WERI-Rb-1 (cell line): ENCODE measurements around the gene COX7B2.

ENCODE experiments used
- DNase-seq: peaks from one replicate; pipeline ENCODE4 v3.0.0-alpha.2; 2020
- H3K27ac ChIP-seq: fragments of 250-450 bp; sonication (Bioruptor Pico); 2 replicates; pipeline ENCODE4 v1.5.1; 2020; ENCODE audit warnings: mild to moderate bottlenecking, moderate library complexity
- H3K27me3 ChIP-seq: fragments of 250-450 bp; sonication (Bioruptor Pico); 2 replicates; pipeline ENCODE4 v1.5.1; 2021; ENCODE audit warnings: mild to moderate bottlenecking, low read depth, moderate library complexity; ENCODE audit not compliant: insufficient read depth, severe bottlenecking
- H3K36me3 ChIP-seq: fragments of 250-450 bp; sonication (Bioruptor Pico); 2 replicates; pipeline ENCODE4 v1.5.1; 2020; ENCODE audit warnings: mild to moderate bottlenecking, moderate library complexity
- H3K4me3 ChIP-seq: 2 replicates; pipeline ENCODE4 v1.5.1; 2011; ENCODE audit warnings: low read depth, mild to moderate bottlenecking, control low read depth, low read length
- H3K9me3 ChIP-seq: fragments of 250-450 bp; sonication (Bioruptor Pico); 2 replicates; pipeline ENCODE4 v1.5.1; 2021; ENCODE audit warnings: mild to moderate bottlenecking, moderate library complexity; ENCODE audit not compliant: severe bottlenecking
- TF ChIP-seq, protein P1 (sequence below): IDR thresholded peaks from 2 replicates; pipeline ENCODE4 v1.5.1; 2011; ENCODE audit warnings: low read depth, mild to moderate bottlenecking, control low read depth, inconsistent platforms, low read length

The COX7B2 gene

DNA sequence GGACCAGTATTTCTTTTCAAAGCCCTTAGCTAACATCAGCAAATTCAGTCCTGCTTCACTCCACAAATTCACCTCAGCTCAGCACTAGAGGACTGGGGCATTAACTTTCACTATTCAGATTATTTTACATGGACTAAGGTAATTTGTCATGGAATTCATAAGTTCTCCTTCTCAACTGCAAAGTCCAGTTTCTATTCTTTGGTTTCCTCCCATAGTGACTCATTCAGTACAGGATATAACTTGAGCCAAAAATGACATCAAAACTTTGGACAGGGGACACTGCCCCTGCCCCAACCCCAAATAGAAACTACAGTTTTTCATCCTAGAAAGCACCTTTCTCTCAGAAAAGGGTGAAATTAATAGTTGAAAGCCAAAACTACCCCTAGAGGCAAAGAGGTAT is 52.7 kb downstream of the COX7B2 start:
- Histone ChIP-seq H3K27me3 (no peaks in the 10 kb centered on the region), H3K27ac (no peak overlapping the region), H3K4me3 (no peak overlapping the region), H3K9me3 (no peaks in the 10 kb centered on the region), H3K36me3 (no peaks in the 10 kb centered on the region)
- no peak for DNase-seq
- TF ChIP-seq, protein P1, sequence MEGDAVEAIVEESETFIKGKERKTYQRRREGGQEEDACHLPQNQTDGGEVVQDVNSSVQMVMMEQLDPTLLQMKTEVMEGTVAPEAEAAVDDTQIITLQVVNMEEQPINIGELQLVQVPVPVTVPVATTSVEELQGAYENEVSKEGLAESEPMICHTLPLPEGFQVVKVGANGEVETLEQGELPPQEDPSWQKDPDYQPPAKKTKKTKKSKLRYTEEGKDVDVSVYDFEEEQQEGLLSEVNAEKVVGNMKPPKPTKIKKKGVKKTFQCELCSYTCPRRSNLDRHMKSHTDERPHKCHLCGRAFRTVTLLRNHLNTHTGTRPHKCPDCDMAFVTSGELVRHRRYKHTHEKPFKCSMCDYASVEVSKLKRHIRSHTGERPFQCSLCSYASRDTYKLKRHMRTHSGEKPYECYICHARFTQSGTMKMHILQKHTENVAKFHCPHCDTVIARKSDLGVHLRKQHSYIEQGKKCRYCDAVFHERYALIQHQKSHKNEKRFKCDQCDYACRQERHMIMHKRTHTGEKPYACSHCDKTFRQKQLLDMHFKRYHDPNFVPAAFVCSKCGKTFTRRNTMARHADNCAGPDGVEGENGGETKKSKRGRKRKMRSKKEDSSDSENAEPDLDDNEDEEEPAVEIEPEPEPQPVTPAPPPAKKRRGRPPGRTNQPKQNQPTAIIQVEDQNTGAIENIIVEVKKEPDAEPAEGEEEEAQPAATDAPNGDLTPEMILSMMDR, result no peak

DNA sequence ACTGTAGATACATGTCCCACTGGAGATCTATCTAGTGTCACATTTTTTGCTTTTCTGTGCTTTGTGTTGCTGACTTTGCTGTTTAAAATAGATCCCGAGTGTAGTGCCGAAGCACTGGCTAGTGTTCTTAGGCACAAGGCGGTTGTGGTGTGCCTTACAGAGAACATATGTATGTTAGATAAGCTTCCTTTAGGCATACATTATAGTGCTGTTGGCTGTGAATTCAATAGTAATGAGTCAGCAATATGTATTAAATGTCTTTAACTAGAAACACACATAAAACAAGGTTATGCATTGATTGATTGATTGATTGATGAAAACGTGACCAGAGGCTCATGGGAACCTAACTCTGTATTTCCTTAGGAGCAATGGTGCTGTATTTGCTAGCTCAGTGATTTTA is 56.2 kb downstream of the COX7B2 start:
- Histone ChIP-seq H3K27ac (no peak overlapping the region), H3K4me3 (no peak overlapping the region), H3K9me3 (no peaks in the 10 kb centered on the region), H3K36me3 (no peaks in the 10 kb centered on the region), H3K27me3 (no peaks in the 10 kb centered on the region)
- TF ChIP-seq, protein P1, result no peak
- DNase-seq, result no peak

DNA sequence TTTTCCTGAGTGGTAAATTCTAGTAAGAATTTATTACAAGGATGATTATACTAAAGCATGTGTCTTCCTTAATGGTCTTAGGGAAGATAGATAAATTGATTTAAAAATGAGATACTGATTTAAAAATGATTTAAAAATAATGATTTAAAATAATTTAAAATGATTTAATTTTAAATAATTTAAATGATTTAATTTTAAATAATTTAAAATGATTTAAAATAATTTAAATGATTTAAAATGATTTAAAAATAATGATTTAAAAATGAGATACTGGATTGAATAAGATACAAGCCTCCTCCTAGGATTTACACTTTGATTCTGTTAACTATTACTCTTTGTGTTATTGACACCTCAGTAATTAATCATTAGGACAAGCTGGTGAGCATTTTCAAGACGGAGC is 59.0 kb downstream of the COX7B2 start:
- H3K4me3 ChIP-seq, result no peak overlapping the region
- no peaks in the 10 kb centered on the region for H3K36me3 ChIP-seq
- TF ChIP-seq, protein P1, result no peak
- H3K27ac ChIP-seq, result no peak overlapping the region
- DNase-seq, result no peak
- H3K9me3 ChIP-seq, result no peaks in the 10 kb centered on the region
- no peaks in the 10 kb centered on the region for H3K27me3 ChIP-seq

DNA sequence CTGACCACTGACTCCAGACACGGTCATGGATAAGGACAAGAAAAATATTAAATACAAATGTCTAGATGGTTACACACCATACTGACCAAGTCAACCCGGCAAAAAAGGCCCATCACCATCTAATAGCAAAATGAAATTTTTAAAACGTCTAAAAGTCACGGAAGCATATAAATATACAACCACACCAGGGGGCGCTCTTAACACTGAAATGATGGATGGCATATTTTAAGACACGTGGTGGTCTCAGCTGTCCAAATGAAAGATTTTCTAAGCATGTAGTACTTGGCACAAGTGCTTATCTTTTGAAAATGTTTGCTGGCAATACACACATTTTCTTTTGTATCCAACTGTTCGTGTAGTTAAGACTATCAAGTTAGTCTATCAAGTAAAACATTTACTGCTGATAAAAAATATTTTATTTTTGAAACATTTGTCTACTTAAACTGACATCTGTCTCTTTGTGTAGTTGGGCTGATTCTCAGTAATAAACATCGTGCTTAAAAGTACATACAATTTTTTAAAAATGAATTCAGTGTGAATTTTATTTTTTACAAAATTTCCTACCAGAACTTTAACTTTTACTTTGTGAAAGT is 64.6 kb downstream of the COX7B2 start:
- H3K27ac ChIP-seq, result no peak overlapping the region
- H3K27me3 ChIP-seq, result no peaks in the 10 kb centered on the region
- TF ChIP-seq, protein P1, result peak; percentile 44; the same call in 1 of the 2 replicates
- no peaks in the 10 kb centered on the region for H3K36me3 ChIP-seq
- DNase-seq, result peak; percentile 52
- no peaks in the 10 kb centered on the region for H3K9me3 ChIP-seq
- H3K4me3 ChIP-seq, result no peak overlapping the region

DNA sequence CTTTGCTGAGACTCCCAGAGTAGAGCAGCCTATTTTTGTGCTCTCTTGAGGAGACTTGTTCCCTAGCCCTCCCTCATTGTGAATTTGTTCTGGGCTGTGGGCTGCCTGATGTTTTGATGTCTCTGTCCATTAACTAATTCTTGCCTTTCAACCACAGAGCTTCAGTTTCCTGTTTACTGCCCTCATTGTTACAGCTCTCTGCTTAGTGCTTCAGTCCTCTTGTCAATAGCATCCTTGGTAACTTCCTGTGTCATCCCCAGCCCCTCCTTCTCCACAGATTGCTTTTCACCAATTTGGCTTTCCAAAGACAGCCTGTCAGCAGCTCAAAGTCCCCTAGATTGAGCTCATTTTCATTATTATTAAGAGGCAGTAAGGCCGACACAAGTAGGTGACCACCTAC is 69.9 kb downstream of the COX7B2 start:
- TF ChIP-seq, protein P1, result no peak
- no peaks in the 10 kb centered on the region for H3K9me3 ChIP-seq
- H3K27me3 ChIP-seq, result no peaks in the 10 kb centered on the region
- DNase-seq, result no peak
- H3K4me3 ChIP-seq, result no peak overlapping the region
- no peaks in the 10 kb centered on the region for H3K36me3 ChIP-seq
- no peak overlapping the region for H3K27ac ChIP-seq

DNA sequence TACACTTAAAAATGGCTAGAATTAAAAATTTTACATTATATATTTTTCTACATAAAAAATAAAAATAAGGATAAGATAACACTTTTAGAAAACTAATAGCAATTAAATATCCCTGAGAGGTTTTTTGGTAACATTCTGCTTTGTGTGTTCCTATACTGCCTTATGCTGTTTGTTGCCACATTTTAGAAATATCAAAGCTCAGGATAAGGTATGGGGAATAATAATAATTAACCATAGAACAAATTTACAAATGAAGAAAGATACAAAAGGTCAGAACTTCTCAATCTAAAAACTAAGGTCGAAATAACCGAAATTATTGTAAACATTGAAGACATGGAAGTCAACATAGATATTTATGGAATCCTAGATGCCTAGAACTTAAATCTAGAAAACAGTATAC is 71.4 kb downstream of the COX7B2 start:
- no peak for DNase-seq
- H3K4me3 ChIP-seq, result no peak overlapping the region
- no peaks in the 10 kb centered on the region for H3K9me3 ChIP-seq
- no peaks in the 10 kb centered on the region for H3K27me3 ChIP-seq
- no peaks in the 10 kb centered on the region for H3K36me3 ChIP-seq
- H3K27ac ChIP-seq, result no peak overlapping the region
- TF ChIP-seq, protein P1, result no peak
